Stimulated activated CD8-positive, alpha-beta memory T cell treated with anti-CD3 and anti-CD28 coated beads, Interleukin-15, amount 100 ng/mL, for 48 hours (primary cell): ENCODE data around the gene FGL2.
"Not testable (repeated sequence)": the region's sequence is repeated elsewhere in the genome, so short reads cannot be mapped to it uniquely, and the experiment has no call there.

ENCODE experiments used
- DNase-seq, 2 donors: peaks; one replicate each; pipeline ENCODE4 v3.0.0-alpha.2; 2020; ENCODE audit warnings: low read depth in 2 of 2

Gene FGL2

DNA sequence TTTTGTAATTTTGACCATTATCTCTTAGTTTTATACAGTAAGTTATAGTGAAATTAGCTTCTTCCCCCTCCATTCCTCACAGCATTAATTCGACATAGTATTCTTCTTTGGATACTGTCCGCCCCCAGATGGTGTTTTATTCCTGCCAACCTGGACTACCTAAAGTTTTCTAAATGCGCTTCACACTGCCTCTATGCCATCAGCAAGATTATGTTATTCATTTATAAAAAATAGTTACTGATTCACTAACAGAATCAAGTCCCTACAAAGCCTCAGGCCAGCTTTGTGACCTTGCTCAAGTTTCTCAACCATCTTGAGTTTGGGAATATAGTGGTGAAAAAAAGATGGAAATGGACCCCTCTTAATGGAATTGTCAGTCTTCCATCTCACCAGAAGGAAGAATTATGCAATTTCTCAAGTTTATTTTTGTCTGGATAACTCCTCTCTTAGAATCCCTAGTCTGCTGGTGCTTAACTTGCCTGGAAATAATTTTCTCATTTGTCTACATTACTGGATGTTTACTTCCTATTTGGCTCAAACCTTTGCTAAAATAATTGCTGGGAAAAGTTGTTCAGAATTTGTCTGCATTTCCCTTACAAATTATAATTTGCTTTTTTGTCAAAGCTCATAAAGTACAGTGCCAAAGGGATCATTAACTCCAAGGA lies 16.7 kb upstream of the FGL2 start:
- DNase-seq = no peak

DNA sequence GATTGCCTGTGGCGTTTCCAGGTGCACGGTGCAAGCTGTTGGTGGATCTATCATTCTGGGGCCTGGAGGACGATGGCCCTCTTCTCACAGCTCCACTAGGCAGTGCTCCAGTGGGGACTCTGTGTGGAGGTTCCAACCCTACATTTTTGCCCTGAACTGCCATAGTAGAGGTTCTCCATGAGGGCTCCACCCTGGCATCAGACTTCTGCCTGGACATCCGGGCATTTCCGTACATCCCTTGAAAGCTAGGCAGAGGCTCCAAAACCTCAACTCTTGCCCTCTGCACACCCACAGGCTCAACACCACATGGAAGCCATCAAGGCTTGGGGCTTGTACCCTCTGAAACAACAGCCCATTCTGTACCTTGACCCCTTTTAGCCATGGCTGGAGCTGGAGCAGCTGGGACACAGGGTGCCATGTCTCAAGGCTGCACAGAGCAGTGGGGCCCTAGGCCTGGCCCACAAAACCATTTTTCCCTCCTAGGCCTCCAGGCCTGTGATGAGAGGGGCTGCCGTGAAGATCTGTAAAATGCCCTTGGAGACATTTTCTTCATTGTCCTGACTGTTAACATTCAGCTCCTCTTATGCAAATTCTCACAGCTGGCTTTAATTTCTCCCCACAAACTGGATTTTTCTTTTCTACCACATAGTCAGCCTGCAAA lies 10.0 kb upstream of the FGL2 start:
- DNase-seq = no peak

DNA sequence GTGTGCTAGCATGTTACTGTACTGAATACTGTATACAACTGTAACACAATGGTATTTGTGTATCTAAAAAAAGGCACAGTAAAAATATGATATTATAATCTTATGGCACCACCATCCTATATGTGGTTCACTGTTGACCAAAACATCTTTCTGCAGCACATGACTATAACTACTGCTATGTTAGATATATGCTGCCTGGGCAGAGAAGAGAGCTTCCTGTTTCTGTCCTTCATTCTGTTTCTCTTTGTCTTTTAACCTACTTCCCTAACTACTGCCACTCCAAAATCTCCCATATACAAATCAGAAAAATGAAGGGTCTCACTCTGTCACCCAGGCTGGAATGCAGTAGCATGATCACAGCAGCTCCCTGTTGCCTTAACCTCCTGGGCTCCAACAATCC lies 8.8 kb upstream of the FGL2 start:
- DNase-seq = no peak

DNA sequence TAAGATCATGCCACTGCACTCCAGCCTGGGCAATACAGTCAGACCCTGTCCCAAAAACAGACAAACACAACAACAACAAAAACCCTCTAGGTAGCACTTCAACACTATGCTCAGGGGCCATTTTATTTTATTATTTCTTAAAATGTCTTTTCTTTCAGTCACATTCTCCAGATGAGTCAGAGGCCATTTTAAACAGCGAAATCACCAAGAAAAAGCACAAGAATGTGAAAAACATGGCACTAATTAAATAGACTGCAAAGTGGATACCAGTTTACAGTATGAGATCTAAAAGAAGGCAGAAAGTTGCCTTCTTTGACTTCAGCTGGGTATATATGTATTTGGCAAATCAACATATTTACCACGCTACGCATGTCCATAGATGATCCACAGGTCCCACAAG lies 6.1 kb upstream of the FGL2 start:
- no peak for DNase-seq

DNA sequence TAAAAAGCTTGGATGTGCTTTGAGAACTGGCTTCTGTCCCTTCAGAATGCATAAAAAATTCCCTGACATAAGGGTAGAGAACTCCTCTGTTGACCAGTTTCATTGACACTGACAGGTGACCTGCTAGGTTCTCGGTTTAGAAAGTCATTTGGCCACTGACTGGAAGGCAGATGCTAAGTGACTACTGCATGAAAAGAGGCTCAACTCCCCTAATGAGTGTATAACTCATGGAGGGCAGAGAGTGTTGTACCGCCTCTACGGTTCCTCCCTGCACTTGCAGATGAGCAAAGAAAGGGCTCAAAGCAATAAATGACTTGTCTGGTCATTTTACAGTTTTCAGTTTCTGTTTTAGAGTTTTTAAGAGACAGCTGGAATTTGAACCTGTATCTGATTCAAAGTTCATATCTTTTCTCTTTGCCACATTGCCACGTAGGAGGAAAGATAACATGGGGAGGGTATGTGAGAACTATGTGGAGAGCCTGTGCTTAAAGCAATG lies 2.9 kb upstream of the FGL2 start:
- DNase-seq = no peak

DNA sequence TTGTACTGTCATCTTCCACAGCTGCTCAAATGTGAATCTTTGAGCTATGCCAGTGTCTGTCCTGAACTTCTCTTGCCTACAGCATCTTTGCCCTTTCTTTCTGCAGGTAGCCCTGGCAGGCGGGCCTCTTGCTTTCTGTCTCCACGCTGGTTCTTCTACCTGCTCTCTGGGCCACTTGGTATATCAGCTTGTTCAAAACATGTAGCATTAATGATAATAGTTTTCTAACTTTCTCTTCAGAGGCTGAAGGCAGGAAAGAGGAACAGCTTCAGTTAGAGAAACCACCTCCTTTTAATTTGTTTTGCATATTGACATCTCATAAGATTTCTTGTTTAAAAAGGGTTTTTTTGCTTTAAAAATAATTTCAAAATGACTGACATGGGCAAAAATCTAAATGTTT lies 923 bp upstream of the FGL2 start:
- no peak for DNase-seq

DNA sequence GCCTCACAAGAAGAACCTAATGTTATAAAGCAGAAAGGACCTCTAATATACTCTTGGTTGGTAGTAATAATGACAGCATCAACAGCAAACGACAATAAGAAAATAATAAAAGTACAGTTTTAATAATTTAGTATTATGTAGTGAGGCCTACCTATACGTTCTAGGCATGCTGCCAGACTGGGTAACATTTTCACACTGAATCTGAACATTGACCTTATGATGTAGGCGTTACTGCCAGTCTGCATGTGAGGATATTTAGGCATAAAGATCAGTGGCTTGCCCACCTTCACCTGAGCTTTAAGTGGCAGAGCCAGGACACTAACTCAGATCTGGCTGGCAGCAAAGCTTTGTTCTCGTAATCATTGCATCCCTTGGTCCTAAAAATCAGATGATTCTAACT lies 2.5 kb downstream of the FGL2 start:
- no peak for DNase-seq

DNA sequence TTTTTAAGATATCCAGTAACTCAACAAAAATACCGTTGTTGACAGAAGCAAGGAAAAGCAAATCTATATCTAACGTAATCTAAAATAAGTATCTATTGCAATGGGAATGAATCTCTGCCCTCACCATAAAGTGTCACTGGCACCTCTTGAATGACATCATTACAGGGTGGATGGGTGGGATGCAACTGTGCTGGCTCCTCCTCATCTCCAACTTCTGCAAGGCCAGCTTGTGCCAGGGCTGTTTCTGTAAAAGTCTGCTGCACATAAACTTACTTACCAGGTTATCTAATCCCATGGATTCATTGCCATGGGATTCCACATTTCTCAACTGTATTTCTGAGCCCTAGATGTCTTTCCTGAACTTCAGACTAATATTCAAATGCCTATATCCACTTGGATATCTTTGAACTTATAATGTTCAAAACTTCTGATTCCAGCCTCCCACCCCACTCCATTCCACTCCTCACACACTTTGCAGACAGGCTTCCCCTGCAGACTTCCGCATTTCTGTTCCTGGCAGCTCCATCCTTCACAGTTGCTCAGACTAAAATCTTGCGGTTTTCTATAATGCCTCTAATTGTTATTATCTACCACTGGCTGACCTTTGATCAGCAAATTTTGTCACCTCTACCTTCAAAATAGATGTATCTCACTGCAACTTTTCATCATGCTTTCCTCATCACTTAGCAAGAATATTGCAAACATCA lies 10.7 kb downstream of the FGL2 start:
- DNase-seq = no peak

DNA sequence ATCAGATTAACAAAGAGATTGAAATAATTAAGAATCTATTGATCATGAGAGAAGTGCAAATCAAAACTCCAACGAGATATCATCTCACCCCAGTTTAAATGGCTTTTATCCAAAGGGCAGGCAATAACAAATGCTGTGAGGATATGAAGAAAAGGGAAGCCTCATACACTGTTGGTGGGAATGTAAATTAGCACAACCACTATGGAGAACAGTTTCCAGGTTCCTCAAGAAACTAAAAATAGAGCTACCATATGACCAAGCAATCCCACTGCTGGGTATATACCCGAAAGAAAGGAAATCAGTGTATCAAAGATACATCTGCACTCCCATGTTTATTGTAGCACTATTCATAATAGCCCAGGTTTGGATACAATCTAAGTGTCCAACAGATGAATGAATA lies 13.8 kb downstream of the FGL2 start:
- DNase-seq = no peak

DNA sequence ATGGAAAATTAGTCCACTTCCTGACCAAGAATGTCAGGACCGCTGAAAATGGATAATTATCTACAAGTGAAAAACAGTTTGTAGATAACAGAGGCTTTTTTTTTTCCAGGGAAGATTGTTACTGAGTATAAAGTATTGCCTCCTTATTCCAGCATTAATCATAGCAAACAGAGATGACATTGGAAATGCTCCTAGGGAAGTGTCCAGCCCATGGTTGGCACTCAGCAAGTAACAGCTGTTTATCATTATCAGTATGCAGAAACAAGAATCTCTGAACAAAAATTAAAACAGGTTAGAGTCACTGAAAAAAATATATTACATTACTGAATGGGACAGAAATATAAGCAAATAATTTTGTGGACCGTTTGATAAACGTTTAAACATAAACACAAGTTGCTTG lies 14.6 kb downstream of the FGL2 start:
- no peak for DNase-seq

DNA sequence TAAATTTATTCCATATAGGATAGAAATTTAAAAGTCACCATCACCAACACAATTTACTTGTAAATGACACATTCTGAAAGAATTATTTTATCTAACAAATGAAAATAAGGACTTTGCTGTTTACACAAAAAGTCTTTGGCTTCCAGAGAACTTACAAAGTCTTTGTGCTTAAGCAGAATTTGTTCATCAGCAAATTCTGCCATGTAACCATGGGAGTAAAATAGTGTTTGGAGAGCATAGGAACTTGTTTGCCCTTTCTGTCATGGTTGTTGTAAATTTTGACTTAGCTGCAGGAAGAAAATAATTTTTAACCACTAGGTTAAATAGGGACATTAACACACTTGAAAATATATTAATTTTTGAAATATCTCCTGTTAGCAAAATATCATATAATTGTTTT lies 15.2 kb downstream of the FGL2 start:
- DNase-seq = no peak

DNA sequence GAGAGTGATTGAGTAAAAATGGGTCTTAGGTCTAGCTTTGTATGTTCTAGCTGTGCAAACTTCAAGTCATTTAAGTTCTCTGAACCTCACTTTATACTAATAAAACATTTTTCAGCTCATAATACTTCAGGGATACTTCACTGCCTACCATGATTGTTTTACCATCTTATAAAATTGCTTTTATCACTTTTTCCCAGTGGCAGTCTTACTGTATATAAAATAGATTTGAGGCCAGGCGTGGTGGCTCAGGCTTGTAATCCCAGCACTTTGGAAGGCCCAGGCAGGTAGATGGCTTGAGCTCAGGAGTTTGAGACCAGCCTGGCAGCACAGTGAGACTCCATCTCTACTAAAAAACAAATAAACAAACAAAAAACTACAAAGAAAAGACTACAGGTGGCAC lies 17.4 kb downstream of the FGL2 start:
- no peak for DNase-seq

DNA sequence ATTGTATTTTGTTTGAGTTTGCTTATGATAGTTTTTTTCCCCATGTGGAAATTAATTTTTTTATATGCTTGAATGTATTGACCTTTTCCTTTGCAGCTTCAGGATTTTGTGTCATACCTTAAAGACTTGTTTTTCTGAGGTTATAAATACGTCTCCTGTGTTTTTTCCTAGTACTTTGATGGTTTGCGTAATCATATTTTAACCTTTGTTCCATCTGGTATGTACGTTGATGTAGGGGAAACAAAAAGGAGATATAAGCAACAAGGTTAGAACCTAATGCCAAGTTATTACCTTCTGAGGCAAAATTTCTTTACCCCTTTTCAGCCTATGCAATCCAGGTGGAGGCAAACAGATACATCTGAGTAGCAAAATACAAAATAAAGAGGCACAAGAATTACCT lies 17.9 kb downstream of the FGL2 start:
- DNase-seq = no peak

DNA sequence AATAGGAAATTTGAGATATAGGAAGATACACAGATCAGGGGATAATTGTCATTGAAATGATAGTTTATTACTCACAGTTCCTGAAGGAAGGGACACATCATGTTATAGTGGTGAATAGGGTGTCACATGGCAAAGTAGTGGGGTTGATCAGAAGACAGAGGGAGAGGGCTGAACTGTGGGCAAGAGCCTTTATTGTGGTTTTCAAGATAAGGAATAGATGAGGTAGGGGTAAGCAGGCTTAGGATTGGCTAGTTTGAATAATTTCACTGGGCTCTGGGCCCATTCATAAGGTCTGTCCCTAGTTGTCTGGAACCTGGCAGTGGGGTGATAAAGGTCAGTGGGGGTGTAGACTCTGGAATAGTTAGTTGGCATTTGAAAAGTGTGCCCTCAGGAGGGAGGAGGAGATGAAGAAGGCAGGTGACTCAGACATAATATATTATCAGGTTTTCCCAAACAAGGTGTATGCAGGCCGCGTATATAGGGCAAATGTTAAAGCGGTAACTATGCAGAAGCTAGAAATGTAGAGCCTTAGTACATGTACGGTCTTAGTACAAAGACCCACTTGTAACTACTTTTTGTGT lies 18.5 kb downstream of the FGL2 start:
- no peak for DNase-seq

DNA sequence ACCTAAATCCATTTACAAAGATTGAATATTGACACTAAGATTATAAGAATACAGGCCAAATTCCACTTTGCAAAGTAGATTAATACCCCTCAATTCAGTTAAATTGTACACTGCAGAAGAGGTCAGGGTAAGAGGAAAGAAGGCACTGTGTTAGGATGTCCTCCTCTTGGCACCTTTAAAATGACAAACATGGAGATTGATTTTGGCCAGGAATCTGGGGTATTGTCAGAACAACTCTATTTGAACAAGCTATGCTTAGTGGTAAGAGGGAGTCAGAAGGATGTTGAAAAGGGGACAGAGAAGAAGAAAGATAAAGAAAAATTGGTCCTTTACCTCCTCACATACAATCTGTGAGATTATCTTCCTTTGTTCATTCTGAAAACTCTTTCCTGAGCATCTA lies 21.6 kb downstream of the FGL2 start:
- not testable (repeated sequence) for DNase-seq

DNA sequence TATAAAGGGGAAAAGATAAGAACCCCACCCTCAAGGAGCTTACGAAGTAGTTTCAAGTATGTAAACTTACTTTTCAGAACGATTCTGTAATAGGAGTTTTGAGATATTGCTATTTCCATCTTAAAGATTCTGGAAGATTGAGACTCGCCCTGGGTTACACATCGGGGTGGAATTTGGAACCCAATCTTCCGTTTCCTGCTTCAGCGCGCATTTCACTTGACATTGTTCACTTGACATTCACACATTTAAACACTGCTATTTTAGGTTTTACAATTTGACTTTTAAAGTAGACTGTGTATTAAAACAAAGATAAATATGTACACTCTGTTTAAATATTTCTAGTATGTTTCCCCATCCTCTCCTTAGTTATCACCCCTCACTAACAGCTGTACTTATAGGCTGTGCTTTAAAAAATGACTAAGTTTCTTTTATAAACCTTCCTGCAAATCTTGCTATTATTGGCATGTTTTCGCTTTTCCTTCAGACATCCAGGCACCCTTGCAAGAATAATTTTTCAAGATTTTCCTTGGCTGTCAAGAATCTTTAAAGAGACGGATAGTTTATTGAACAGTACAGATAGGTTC lies 22.2 kb downstream of the FGL2 start:
- not testable (repeated sequence) for DNase-seq

DNA sequence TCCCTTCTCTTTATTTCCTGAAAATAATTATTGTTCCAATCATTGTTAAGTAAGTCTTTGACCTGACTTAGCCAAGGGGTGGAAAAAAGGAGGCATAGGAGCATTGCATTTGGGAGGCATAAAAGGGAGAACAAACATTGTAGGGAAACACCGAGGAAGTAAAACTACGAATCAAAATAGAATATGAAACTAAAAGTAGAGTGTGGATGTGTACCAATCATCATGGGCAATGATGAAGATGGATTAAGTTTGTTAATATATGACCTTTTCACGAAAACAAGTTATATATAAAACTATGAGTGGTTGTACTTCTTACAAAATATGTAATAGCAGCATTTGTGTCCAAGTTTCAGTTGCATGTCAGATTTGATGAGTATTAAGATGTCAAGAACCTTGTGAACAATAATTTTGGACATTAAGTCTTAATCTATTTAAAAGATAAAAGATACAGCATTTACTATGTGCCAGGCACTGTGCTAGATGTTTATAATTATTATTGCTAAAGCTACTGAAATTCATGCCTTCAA lies 24.3 kb downstream of the FGL2 start:
- not testable (repeated sequence) for DNase-seq

DNA sequence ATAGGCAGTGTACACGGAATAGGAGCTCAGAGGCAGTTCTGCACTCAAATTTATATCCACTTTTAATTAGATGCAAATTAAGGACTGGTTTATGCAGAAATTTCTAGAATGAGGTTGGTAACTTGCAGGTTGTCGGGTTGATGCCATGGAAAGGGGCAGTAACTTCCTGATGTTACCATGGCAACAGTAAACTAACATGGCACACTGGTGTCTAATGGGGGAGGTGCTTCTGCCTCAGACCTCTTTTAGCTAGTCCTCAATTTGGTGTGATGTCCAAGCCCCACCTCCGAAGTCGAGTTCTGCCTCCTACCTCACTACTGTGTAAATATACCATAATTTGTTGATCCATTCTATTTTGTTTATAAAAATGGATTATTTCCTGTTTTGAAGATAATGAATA lies 25.2 kb downstream of the FGL2 start:
- DNase-seq = not testable (repeated sequence)

DNA sequence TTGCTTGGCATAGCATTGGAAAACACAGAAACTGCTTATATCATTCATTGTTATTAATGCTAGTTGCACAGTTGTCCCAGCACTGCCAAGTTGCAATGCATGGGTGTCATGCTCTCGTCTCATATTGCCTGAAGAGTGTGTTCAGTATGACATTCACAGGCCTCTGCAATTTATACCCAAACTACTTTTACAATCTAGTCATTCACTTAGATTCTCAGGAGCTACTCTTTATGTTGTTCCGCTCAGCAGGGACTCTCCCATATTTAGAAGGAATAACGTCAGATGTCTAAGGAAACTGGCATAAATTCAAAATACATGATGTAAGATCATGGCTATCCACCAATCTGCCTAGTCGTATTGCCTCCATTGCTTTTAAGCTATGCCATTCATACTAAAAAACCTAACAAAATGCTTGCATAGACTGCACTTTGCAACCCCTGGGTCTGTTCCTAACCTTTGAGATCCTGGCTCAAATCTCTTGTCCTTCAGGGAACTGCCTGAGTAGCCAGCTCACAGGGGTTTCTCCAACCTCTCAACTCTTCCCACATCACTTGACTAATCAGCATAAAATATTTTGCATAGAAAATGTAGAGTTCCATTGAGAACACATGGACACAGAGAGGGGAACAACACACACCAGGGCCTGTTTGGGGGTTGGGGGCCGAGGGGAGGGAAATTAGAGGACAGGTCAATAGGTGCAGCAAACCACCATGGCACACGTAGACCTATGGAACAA lies 27.0 kb downstream of the FGL2 start:
- DNase-seq = not testable (repeated sequence)

DNA sequence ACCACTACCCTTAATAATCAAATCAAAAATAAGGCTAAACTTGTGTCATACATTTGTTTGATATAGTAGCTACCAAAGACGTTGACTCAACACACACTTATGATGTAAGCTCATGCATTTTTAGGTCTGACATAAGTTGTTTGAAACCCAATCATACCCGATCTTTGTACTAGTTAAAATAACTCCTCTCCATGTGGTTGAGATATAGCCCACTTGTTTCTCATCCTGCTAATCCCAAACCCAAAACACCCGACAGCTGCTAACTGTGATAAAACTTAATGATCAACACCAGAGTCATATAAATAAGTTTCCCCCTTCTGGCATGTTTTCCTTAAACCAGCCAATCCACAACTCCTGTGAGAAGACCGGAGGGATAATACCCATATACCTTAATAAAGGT lies 28.5 kb downstream of the FGL2 start:
- DNase-seq = not testable (repeated sequence)

DNA sequence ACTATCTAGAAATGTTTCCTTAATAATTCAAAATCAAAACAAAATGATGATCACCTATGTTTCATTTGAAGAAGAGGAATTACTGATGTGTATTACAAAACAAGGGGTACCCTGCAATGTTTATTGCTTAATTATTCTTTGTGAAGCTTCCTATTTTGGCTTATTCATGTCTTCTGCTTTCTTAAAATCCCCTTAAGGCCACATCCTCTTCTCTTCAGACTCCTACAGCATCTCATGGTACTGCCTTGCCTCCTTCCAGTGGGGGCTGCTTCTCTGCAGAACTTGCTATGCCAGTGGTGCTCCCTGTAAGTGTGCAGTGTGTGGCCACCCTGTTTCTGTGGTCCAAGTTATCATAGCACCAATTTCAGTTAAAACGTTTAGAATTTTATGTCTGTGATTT lies 42.2 kb downstream of the FGL2 start:
- DNase-seq = no peak
